Lung (tissue), 12 donors: ENCODE results near the gene RTP5. TPM values are rescaled to one million over a fixed set of nuclear protein-coding genes. Genes with fewer than 3 reads are reported as not detected.

Source experiments
- ATAC-seq: fragments of 200-7000 bp; cut with Tn5 transposase; one replicate; pipeline ENCODE4 v1.9.1; 2020; ENCODE audit warnings: moderate number of reproducible peaks; ENCODE audit not compliant: insufficient read depth, low FRiP score
- DNase-seq, 3 donors: peaks; one replicate each; pipeline ENCODE4 v3.0.0-alpha.2; 2013 to 2017
- H3K27ac ChIP-seq, 2 donors: one replicate each; pipeline ENCODE4 v1.5.1; 2013; ENCODE audit warnings: mild to moderate bottlenecking in 2 of 2, moderate library complexity in 2 of 2, control low read depth in 1 of 2, inconsistent platforms in 1 of 2, low read depth in 1 of 2, low read length in 1 of 2
- H3K27me3 ChIP-seq, 3 donors: one replicate each; pipeline ENCODE4 v1.5.1; 2013; ENCODE audit warnings: low read length in 2 of 3; ENCODE audit not compliant: control insufficient read depth in 3 of 3, insufficient read depth in 3 of 3
- H3K36me3 ChIP-seq, 4 donors: one replicate each; pipeline ENCODE4 v1.5.1; 2013; ENCODE audit warnings: low read length in 4 of 4, mild to moderate bottlenecking in 1 of 4, moderate library complexity in 1 of 4; ENCODE audit not compliant: control insufficient read depth in 4 of 4, insufficient read depth in 4 of 4
- H3K4me1 ChIP-seq, 5 donors: one replicate each; pipeline ENCODE4 v1.5.1; 2013; ENCODE audit warnings: low read length in 5 of 5, mild to moderate bottlenecking in 2 of 5, moderate library complexity in 1 of 5; ENCODE audit not compliant: control insufficient read depth in 5 of 5, insufficient read depth in 5 of 5
- H3K4me3 ChIP-seq: one replicate; pipeline ENCODE4 v1.5.1; 2013; ENCODE audit warnings: mild to moderate bottlenecking, control low read depth, moderate library complexity
- H3K9ac ChIP-seq, 2 donors: one replicate each; pipeline ENCODE4 v1.5.1; 2013; ENCODE audit warnings: low read length in 2 of 2, control low read depth in 1 of 2; ENCODE audit not compliant: insufficient read depth in 1 of 2
- H3K9me3 ChIP-seq, 4 donors: one replicate each; pipeline ENCODE4 v1.5.1; 2013; ENCODE audit warnings: low read length in 3 of 4, mild to moderate bottlenecking in 1 of 4, moderate library complexity in 1 of 4; ENCODE audit not compliant: control insufficient read depth in 4 of 4, insufficient read depth in 3 of 4
- CTCF ChIP-seq: IDR thresholded peaks from 2 replicates; pipeline ENCODE4 v1.5.1; 2012; ENCODE audit warnings: mild to moderate bottlenecking; ENCODE audit errors: control extremely low read depth, extremely low read depth
- WGBS, 2 donors: extraction: QIAGEN DNeasy Blood & Tissue Kit; methylation state at CpG; one replicate each; pipeline ENCODE4 v1.1.7; 2013; 5-methylcytosine and 5-hydroxymethylcytosine counted together
- polyA plus RNA-seq, 2 donors: library from polyadenylated mRNA; stranded (reverse); fragments of 200-250 nt; gene quantifications; one replicate each; pipeline ENCODE4 v1.2.1, GENCODE V29; 2013
- total RNA-seq, 2 donors: library from RNA; depleted of rRNA in 1 of 2; stranded (reverse); fragments of >200 nt in 1 of 2; gene quantifications; one replicate each; pipeline ENCODE4 v1.2.1, GENCODE V29; 2014 to 2021
- donor health status: control.
- donor health status: control.
- donor health status: Bipolar disorder and iron deficiency.
- donor health status: healthy.
- donor health status: DM: yes; HTN: yes; CAD: no.

RTP5 gene
- total and polyA plus RNA-seq, 4 donors, result 0.08 to 0.13 (median 0.09) TPM; not detected in 1

- TF ChIP-seq CTCF, result no peak
- peaks cover 0 to 13% (median under 1%) of the 10 kb centered on the region in 4 donors for H3K9me3 ChIP-seq
- ATAC-seq, result no peak
- no peak overlapping the region for H3K4me3 ChIP-seq
- H3K9ac ChIP-seq, result peak overlapping the region in 1 of 2 donors; percentile 24
- H3K36me3 ChIP-seq, result peaks cover 0 to 5% (median 0%) of the 10 kb centered on the region in 4 donors
- WGBS, 2 donors, result 97% methylated on average over 5 of the region's 5 CpGs
- peaks cover 0 to 15% (median 12%) of the 10 kb centered on the region in 5 donors for H3K4me1 ChIP-seq
- no peak overlapping the region for H3K27ac ChIP-seq
- H3K27me3 ChIP-seq, result peaks cover 7 to 34% (median 28%) of the 10 kb centered on the region in 3 donors
- no peak for DNase-seq
Observed at GRCh38 chr2:241864850-241865213, 4.7 kb upstream of the RTP5 start.

GRCh38 chr2:241865416-241865956, 4.0 kb upstream of the RTP5 start:
- Histone ChIP-seq H3K4me1 (peaks cover 0 to 12% (median 10%) of the 10 kb centered on the region in 5 donors), H3K27me3 (peaks cover 7 to 34% (median 28%) of the 10 kb centered on the region in 3 donors), H3K9ac (no peak overlapping the region), H3K4me3 (no peak overlapping the region), H3K36me3 (peaks cover 0 to 5% (median 0%) of the 10 kb centered on the region in 4 donors), H3K9me3 (peaks cover 0 to 13% (median under 1%) of the 10 kb centered on the region in 4 donors), H3K27ac (peak overlapping the region in 1 of 2 donors; percentile 6)
- no peak for TF ChIP-seq CTCF
- ATAC-seq (no peak), DNase-seq (no peak)
- WGBS, 2 donors, result 88 to 90% methylated on average over 3 of the region's 3 CpGs

GRCh38 chr2:241865957-241866789, 3.4 kb upstream of the RTP5 start:
- WGBS, 2 donors, result 17 to 26% methylated on average over 17 to 31 of the region's 31 CpGs
- H3K27me3 ChIP-seq, result peaks cover 7 to 34% (median 27%) of the 10 kb centered on the region in 3 donors
- no peak for TF ChIP-seq CTCF

More at GRCh38 chr2:241865957-241866789, 3.4 kb upstream of the RTP5 start:
- peaks cover 0 to 12% (median 7%) of the 10 kb centered on the region in 5 donors for H3K4me1 ChIP-seq
- H3K36me3 ChIP-seq, result peaks cover 0 to 5% (median 0%) of the 10 kb centered on the region in 4 donors
- no peak overlapping the region for H3K4me3 ChIP-seq
- peak; percentile 38 to 61 (median 58) for DNase-seq
- H3K27ac ChIP-seq, result no peak overlapping the region
- no peak overlapping the region for H3K9ac ChIP-seq
- ATAC-seq, result no peak
- peaks cover 0 to 13% (median under 1%) of the 10 kb centered on the region in 4 donors for H3K9me3 ChIP-seq
